ENCODE data around the gene SIPA1.
"Not testable (repeated sequence)": the region's sequence is repeated elsewhere in the genome, so short reads cannot be mapped to it uniquely, and the experiment has no call there.

SIPA1 gene

DNA sequence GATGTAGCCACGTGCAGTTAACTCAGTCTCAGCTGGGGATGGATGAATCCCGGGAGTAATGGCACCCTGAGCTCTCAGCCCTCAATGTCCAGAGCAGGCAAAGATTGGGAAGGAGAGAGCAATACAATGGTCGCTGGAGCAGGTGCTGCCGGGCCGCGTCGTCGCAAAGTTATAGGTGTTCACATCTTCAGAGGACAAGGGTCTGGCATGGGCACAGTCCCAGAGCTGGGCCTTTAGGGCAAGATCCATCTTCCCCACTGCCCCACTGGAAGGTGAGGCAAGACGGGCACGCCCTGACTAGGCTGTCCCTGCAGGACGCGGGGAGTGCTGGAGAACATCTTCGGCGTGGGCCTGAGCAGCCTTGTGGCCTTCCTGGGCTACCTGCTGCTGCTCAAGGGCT, 14.7 kb upstream of the SIPA1 start:
- no peak for DNase-seq (ENCODE audit: low spot score)

DNA sequence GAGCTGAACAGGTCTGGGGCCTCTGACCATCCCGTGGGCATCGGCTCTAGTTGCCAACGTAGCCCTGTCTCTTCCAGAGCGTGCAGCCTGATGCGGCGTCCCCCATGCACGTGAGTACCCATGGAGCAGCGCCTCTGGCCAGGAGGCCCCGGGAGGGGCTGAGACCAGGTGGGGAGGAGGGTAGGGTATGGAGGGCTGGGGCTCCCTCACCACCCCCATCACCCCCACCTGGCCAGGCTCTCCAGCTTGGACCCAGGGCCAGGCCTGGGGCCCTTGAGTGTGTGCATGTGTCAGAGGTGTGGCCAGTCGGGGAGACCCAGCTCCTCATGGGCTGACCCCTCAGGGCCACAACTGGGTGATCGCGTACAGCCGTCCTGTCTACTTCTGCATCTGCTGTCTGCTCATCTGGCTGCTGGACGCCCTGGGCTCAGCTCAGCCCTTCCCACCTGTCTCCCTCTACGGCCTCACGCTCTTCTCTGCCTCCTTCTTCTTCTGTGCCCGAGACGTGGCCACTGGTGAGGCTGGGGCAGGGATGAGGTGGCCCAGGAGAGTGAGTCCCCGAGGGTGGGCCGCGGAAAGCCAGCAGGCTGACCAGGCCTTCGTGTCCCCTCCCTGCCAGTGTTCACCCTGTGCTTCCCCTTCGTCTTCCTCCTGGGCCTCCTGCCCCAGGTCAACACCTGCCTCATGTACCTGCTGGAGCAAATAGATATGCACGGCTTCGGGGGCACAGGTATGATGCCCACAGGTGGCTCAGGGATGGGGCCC, 13.9 kb upstream of the SIPA1 start:
- no peak for DNase-seq (ENCODE audit: low spot score)

DNA sequence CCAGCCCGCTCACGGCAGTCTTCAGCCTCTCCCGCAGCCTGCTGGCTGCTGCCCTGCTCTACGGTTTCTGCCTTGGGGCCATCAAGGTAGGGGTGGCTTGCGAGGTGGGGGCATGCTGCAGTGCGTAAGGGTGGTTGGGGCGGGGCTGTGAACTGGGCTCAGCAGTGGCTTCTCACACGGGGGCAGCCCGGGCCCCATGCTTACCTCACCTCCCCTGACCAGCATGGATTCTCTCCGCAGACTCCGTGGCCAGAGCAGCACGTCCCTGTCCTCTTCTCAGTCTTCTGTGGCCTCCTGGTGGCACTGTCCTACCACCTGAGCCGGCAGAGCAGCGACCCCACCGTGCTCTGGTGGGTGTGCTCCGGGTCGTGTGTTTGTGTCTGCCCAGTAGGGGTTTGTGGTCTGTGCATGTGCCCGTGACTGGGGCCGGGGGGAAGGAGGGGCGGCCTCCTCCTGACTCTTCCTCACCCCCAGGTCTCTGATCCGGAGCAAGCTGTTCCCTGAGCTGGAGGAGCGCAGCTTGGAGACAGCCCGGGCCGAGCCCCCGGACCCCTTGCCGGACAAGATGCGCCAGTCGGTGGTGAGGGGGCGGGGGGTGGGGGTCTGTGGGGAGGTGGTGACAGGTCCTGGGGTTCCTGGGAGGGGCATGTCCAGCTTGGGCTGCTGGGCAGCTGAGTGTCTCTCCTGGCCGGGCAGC, 12.8 kb upstream of the SIPA1 start:
- DNase-seq (ENCODE audit: low spot score) = no peak

DNA sequence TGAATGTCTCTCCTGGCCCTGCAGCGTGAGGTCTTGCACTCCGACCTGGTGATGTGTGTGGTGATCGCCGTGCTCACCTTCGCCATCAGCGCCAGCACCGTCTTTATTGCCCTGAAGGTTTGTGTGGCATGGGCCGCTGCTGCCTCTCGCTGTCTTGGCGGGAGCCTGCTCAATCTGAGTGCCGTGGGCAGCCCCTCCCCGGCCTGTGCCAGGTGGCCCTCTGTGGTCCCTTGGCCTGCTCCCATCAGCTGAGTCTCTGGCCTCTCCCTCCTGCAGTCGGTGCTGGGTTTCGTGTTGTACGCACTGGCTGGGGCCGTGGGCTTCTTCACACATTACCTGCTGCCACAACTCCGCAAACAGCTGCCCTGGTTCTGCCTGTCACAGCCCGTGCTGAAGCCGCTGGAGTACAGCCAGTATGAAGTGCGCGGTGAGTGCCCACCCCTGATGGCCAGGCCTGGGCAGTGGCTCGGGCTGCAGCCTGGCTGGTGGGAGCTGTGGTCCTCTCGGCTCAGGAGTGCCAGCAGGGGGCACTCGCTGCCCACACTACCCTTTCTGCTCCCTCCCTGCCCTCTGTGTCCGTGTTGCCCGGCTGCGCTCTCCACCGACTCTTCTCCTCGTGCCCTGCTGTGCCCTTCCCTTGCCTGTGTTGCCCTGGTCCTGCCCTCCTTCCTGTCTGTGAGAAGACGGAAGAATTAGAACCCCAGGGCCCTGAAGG, 12.1 kb upstream of the SIPA1 start:
- DNase-seq (ENCODE audit: low spot score) = no peak

GRCh38 chr11:65627202-65627601, 10.7 kb upstream of the SIPA1 start:
- no peak for DNase-seq (ENCODE audit: low spot score)

DNA sequence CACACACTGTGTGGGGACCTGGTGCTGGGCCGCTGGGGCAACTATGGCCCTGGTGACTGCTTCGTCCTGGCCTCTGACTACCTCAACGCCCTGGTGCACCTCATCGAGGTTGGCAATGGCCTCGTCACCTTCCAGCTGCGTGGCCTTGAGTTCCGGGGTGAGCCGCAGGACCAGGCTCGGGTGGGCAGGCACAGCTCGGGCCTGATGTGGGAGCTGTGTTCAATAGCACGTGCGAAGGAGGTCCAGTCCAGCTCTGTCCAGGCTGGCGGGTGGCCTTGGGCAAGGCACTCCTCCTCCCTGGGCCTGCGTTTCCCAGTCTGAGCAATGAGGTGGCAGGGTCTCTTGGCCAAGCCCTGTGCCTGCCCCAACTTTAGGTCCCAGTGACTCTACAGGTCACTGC, 8.3 kb upstream of the SIPA1 start:
- DNase-seq (ENCODE audit: low spot score) = no peak

DNA sequence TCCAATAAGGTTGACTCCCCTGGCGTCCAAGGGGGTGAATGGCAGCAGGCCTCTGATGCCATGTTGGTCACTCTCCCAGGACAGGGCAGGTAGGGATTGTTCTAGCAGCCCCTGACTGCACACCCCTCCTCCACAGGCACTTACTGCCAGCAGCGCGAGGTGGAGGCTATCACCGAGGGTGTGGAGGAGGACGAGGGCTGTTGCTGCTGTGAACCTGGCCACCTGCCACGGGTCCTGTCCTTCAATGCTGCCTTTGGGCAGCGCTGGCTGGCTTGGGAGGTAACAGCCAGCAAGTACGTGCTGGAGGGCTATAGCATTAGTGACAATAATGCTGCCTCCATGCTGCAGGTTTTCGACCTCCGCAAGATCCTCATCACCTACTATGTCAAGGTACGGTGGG, 7.7 kb upstream of the SIPA1 start:
- DNase-seq (ENCODE audit: low spot score) = no peak

DNA sequence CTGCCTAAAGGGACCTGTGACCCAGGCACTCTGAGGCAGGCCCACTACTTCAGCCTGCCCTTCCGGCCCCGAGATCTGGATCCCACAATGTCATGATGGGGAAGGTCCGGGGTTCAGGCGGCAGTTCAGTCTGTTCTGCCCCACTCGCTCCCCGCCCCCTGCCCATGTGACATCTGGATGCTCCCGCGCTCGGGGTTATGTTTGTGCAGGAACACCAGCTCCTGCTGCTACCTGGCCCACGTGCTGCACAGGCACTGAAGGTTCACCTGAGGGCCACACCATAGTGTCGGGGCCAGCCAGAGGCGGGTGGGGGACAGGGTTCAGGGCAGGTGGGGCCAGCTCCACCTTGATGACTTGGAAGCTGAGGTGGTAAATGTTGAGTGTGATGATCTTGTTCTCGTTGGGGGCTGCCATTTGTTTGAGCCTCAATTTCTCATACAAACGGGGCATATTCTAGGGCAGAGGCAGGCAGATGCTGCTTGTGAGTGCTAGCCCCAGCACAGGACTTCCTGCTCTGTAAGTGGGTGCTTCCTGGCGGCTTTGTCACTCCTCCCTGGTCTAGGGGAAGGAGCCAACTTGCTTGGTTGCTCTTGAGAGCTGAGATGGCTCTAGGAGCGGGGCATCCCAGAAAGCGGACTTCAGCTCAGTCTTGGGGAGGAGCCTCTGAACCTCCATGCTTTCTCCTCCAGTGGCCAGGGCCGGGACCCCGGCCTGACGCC, 4.4 kb upstream of the SIPA1 start:
- DNase-seq (ENCODE audit: low spot score) = no peak

- no peak for DNase-seq (ENCODE audit: low spot score)
Observed at GRCh38 chr11:65634109-65634436, 3.8 kb upstream of the SIPA1 start.

- no peak for DNase-seq (ENCODE audit: low spot score)
Observed at GRCh38 chr11:65634440-65634839, 3.5 kb upstream of the SIPA1 start.

DNA sequence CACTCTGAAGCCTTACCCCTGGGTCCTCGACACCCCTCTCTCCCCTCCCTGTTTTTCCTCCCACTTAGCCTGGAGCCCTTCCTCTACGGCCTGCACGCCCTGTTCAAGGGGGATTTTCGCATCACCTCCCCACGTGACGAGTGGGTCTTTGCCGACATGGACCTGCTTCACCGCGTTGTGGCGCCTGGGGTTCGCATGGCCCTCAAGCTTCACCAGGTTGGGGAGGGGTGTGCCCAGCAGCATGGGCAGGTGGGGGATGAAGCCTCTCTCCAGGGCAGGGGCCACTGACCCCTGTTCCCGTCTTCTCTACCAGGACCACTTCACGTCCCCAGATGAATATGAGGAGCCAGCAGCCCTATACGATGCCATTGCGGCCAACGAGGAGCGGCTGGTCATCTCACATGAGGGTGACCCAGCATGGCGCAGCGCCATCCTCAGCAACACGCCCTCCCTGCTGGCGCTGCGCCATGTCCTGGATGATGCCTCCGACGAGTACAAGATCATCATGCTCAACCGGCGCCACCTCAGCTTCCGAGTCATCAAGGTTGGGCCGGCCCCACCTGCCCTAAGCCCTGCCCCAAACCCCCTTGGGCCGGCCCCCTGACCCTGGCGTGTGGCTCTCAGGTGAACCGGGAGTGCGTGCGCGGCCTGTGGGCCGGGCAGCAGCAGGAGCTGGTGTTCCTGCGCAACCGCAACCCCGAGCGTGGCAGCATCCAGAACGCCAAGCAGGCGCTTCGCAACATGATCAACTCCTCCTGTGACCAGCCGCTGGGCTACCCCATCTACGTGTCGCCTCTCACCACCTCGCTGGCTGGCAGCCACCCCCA, 2.8 kb upstream of the SIPA1 start:
- no peak for DNase-seq (ENCODE audit: low spot score)

DNA sequence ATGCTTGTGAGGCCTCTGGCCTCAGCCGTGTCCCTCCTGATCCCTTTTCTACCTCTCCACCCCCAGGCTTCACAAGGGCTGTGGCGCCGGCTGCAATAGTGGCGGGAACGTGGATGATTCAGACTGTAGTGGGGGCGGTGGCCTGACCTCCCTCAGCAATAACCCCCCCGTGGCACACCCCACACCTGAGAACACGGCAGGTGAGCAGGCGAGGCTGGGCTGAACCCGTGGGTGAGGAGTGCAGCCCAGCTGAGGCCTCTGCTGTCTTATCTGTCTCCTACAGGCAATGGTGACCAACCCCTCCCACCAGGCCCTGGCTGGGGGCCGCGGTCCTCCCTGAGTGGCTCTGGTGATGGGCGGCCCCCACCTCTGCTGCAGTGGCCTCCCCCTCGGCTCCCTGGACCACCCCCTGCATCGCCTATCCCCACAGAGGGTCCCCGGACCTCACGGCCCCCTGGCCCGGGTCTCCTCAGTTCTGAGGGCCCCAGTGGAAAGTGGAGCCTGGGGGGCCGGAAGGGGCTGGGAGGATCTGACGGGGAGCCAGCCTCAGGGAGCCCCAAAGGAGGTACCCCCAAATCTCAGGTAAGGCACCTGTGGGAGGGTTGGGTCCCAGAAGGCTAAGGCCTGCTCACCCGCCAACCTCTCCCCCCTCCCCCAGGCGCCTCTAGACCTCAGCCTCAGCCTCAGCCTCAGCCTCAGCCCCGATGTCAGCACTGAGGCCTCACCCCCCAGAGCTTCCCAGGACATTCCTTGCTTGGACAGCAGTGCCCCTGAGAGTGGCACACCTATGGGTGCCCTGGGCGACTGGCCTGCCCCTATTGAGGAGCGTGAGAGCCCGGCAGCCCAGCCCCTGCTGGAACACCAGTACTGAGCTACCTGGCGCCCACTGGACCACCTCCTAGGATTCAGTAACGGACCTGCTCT, 1.5 kb upstream of the SIPA1 start:
- DNase-seq (ENCODE audit: low spot score) = no peak

DNA sequence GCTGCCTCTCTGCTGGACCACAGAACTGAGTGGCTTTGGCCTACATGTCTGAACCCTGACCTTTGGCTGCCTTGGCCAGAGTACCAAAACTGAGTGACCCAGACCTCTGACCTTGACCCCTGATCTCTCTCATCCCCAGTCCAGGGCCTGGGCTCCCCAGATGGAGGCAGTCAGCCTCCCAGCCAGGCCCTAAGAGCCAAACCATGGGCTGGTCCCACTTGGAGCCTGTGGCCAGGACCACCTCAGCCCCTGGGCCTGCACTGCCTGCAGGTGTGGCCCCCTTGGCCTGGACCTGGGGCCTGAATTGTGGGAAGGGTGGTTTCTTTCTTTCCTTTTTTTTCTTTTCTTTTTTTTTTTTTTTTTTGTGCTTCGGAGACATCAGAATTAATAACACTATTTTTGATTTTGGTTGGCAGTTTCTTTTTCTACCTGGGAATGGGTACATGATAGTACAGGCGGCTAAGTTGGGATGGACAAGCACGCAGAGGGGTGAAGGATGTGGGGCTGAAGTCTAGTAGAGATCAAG, 806 bp upstream of the SIPA1 start:
- no peak for DNase-seq (ENCODE audit: low spot score)

DNA sequence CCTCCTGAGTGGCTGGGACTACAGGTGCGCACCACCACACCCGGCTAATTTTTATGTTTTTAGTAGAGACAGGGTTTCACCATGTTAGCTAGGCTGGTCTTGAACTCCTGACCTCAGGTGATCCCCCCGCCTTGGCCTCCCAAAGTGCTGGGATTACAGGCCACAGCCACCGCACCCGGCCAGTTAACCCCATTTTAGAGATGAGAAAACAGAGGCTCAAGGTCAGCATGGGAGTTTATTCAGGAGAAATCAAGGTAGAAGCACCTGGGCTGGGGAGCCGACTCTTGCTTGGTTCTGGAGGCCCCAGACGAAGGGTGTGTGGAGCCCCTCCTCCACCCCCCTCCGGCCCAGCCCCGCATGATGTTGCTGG, 1.3 kb downstream of the SIPA1 start:
- not testable (repeated sequence) for DNase-seq (ENCODE audit: low spot score)

DNA sequence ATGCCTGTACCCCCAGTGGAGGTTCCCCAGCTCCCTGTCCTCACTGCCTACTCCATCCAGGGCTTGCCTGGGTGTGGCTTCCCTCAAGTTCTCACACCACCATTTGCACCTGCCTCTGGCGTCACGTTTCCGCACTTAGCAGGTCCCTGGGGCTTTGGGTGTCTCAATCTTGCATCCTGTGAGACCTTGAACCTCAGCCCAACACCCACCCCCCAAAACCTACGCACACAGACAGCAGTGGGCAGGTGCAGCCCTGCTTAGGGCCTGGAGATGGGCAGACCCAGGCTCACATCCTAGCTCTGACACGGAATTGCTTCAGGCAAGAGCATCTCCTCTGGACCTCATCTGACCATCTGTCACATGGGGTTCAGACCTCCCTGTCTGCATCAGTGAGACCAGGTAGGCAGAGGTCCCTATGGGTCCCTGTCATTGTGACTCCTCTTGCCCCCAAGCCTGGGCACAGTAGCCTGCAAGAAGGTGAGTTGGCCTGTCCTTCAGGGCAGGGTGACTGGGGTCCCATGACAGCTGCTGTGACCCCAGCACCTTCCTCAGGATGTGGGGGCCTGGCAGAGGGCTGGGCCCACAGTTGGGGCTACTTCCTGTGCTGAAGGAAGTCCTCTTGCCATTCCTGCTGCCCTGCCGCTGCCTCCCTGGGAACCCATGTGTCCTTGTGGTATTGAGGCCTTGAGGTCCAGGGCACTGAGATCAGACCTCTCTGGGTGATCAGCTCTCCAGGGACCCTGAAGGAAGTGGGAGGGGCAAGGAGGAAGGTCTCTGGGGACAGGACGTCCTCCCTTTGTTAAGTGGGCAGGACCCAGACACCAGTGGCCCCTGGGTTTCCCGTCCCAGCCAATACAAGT, 2.0 kb downstream of the SIPA1 start:
- no peak for DNase-seq (ENCODE audit: low spot score)

DNA sequence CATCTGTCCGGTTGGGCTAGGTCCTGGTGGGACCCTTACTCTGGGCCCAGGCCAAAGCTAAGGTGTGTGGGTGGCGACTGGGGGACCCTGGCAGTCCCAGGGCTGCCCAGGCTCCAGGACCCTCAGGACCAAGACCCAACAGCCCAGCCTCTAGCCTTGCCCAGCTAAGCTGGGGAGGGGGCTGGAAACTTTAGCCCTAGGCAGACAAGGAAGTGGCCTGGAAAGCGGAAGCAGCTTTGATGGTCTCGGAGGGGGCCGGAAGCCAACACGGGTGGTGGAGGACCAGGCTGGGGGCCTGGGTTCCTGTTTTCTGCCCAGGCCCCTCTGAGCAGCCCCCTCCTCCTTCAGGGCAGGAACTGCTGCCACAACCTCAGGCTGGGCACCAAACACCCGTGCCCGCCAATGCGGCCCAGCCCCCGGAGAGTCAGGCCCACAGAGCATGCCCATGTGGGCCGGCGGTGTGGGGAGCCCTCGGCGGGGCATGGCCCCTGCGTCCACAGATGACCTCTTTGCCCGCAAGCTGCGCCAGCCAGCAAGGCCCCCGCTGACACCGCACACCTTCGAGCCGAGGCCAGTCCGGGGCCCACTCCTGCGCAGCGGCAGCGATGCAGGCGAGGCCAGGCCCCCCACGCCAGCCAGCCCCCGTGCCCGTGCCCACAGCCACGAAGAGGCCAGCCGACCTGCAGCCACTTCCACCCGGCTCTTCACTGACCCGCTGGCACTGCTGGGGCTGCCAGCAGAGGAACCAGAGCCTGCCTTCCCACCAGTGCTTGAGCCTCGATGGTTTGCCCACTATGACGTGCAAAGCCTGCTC, 2.8 kb downstream of the SIPA1 start:
- no peak for DNase-seq (ENCODE audit: low spot score)

DNA sequence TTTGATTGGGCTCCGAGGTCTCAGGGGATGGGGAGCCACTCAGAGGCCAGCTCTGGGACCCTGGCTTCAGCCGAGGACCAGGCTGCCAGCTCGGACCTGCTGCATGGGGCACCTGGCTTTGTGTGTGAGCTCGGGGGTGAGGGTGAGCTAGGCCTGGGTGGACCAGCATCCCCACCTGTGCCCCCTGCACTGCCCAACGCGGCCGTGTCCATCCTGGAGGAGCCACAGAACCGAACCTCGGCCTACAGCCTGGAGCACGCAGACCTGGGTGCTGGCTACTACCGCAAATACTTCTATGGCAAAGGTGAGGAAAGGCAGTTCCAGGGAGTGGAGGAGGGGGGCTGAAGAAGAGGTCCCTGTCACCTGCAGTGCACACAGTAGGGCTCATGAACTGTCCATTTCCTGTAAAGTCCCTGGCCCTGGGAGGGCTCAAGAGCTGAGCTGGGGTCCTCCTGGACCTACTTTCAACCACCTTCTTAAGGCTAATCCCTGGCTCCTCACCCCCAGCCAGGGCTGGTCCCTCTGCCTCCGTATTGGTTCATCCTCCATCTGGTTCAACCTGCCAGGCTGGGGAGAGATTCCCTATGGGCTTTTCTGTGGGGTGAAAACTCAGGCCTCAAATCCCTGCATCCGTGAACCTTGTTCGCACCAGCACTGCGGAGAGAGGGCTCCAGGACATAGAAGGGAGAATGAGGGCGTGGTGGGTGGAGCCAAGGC, 3.6 kb downstream of the SIPA1 start:
- DNase-seq (ENCODE audit: low spot score) = no peak

All from hepatic stellate cell (primary cell).